GM12875 (cell line): ENCODE measurements around the gene HPS6.
A peak's percentile ranks its signal among the peaks of the same experiment; 100 is the strongest.

Source experiments
- H3K4me3 ChIP-seq: one replicate; pipeline ENCODE4 v1.5.1; 2011; ENCODE audit warnings: low read depth, low read length, control low read depth
- TF ChIP-seq, protein P1 (sequence below): IDR thresholded peaks from 2 replicates; pipeline ENCODE4 v1.5.1; 2011; ENCODE audit warnings: low read depth, mild to moderate bottlenecking, control low read depth, inconsistent platforms, low read length, moderate library complexity, borderline replicate concordance; ENCODE audit not compliant: insufficient read depth

The HPS6 gene

DNA sequence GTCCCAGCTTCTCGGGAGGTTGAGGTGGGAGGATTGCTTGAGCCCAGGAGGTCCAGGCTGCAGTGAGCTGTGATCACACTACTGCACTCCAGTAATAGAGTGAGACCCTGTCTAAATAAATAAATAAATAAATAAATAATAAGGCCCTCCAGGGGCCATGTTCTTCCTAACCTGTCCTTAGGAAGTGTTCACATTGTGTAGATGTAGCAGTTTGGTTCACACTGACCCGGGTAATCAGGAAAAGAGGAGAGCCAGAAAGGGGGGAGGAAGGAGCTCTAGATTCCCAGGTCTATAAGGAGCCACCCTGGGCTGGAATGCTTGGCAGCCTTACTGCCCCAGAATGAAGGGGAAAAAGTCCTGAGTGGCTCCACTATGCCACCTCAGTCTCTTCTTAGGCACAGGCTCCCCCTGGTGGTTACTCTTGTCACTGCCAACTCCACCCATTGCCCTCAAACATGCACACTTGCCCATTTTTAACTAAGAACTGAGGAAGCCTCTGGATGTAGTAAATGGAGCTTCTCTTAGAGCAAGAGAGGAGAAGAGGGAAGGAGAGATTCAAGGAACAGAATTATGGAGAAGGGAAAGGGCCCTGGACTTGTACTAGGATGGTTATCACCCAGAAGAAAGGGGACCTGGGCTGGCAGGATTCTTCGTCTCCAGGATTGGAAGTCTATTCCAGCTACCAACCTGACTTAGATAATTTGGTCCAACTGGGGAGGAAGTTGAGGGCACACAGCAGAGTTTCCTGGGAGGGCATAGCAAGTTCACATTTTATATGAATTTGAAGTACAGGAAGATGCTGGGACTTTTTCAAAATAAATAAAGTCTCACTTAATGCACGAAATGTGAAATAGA is 7.8 kb downstream of the HPS6 start:
- H3K4me3 ChIP-seq = no peak overlapping the region
- TF ChIP-seq, protein P1, sequence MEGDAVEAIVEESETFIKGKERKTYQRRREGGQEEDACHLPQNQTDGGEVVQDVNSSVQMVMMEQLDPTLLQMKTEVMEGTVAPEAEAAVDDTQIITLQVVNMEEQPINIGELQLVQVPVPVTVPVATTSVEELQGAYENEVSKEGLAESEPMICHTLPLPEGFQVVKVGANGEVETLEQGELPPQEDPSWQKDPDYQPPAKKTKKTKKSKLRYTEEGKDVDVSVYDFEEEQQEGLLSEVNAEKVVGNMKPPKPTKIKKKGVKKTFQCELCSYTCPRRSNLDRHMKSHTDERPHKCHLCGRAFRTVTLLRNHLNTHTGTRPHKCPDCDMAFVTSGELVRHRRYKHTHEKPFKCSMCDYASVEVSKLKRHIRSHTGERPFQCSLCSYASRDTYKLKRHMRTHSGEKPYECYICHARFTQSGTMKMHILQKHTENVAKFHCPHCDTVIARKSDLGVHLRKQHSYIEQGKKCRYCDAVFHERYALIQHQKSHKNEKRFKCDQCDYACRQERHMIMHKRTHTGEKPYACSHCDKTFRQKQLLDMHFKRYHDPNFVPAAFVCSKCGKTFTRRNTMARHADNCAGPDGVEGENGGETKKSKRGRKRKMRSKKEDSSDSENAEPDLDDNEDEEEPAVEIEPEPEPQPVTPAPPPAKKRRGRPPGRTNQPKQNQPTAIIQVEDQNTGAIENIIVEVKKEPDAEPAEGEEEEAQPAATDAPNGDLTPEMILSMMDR = peak; percentile 90

DNA sequence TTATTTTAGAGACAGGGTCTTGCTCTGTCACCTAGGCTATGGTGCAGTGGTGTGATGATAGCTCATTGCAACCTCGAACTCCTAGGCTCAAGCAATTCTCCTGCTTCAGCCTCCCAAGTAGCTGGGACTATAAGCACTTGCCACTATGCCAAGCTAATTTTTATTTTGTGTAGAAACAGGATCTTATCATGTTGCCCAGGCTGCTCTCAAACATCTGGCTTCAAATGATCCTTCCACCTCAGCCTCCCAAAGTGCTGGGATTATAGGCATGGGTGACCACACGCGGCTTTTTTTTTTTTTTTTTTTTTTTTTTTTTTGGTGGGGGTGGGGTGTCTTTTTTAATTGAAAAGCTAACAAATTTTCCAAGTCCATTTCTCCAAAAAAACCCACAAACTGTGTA is 18.4 kb downstream of the HPS6 start:
- H3K4me3 ChIP-seq = no peak overlapping the region
- TF ChIP-seq, protein P1 = no peak

DNA sequence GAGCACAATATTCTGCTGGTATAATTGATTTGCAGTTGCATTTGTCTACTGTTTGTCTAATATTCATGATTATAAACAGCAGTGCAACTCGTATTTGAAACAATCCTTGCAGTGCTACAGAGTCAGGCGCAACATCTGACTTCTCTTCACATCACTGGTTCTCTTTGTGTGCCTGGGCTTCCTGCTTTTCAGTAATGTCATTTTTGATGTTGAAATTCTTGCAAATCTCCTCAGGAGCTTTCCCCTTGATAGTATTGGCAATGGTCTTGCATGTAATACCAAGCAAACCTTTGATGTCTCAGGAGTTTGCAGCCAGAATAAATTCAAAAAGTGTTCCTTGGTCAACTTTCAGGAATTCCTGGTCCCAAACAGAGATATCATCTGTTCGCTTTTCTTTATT is 20.2 kb downstream of the HPS6 start:
- no peak overlapping the region for H3K4me3 ChIP-seq
- TF ChIP-seq, protein P1 = no peak

DNA sequence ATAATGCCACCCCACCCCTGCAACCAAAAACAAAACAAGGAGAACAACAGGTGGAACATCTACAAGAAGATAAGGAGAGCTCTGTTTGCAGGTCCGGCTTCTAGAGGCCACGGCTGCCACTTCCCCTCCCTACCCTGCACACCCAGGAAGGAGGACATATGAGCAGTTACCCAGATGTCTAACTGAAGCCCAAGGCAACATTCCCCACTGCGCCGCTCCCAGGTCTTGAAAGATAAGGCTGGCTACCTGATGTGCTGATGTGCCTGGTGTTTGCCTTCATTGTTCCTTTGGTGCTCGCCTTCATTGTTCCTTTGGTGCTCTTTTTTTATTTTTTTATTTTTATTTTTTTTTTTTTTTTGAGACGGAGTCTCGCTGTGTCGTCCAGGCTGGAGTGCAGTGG is 21.0 kb downstream of the HPS6 start:
- TF ChIP-seq, protein P1 = no peak
- H3K4me3 ChIP-seq = no peak overlapping the region

GRCh38 chr10:102090772-102091171 is 25.6 kb downstream of the HPS6 start:
- H3K4me3 ChIP-seq = no peak overlapping the region
- TF ChIP-seq, protein P1 = no peak

DNA sequence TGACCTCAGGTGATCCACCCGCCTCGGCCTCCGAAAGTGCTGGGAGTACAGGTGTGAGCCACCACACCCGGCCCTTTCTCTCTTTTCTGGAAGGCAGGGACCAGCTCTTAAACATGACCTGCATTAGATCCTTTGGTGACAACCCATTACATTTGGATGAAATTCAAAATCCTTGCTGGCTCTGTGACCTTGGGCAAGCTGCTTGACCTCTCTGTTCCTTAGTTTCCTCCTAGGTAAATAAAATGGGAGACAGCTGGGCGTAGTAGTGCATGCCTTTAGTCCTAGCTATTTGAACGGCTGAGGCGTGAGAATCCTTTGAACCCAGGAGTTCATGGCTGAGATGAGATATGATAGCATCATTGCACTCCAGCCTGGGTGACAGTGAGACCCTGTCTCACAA is 31.3 kb downstream of the HPS6 start:
- H3K4me3 ChIP-seq = no peak overlapping the region

More for the DNA sequence above, 31.3 kb downstream of the HPS6 start:
- TF ChIP-seq, protein P1 = no peak
